GM18951 (cell line): ENCODE data around the gene KCNK2.

Experiments used
- POLR2A ChIP-seq: IDR thresholded peaks from 4 replicates; pipeline ENCODE4 v1.6.1; 2011; ENCODE audit warnings: mild to moderate bottlenecking; ENCODE audit not compliant: insufficient read length, insufficient read depth; ENCODE audit errors: extremely low read depth
- in situ Hi-C: fragments of 300-500 bp; cut with MboI; formaldehyde crosslinking; loops from one replicate; pipeline ENCODE4 v1.12.0; 2022; ENCODE audit warnings: low sequenced_read_pairs, mixed read lengths, inconsistent platforms; ENCODE audit not compliant: unreplicated experiment

KCNK2 gene

GRCh38 chr1:215076322-215076721 lies 6.2 kb upstream of the KCNK2 start:
- no peak for TF ChIP-seq POLR2A
- in situ Hi-C loops = no loop called here

GRCh38 chr1:215079456-215079855 lies 3.1 kb upstream of the KCNK2 start:
- in situ Hi-C loops = no loop called here
- no peak for TF ChIP-seq POLR2A

- no peak for TF ChIP-seq POLR2A
- in situ Hi-C loops = no loop called here
These were observed 641 bp upstream of the KCNK2 start for GRCh38 chr1:215081661-215082531.

- in situ Hi-C loops = no loop called here
- no peak for TF ChIP-seq POLR2A
These were observed 935 bp downstream of the KCNK2 start for GRCh38 chr1:215083383-215083961.

GRCh38 chr1:215084621-215085020 lies 2.1 kb downstream of the KCNK2 start:
- no peak for TF ChIP-seq POLR2A
- in situ Hi-C loops = no loop called here

DNA sequence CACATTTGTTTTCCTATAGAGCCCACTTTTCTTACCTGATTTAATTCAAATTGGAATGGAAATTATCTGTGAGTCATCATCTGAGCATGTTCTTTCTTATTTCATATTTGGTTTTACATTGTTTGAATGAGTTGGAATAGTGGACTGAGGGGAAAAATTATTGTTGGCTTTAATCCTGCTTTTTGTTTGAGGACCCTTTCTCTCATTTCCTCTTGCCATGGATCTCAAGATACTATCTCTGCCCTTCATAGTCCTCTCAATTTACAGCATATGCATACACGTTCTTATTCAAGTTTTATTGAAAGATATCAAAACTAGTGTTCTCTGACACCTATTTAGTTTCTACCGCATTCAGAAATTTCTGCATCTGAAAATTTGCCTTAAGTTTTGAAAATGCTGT lies 5.1 kb downstream of the KCNK2 start:
- in situ Hi-C loops = no loop called here

GRCh38 chr1:215094381-215094780 lies 11.8 kb downstream of the KCNK2 start:
- in situ Hi-C loops = no loop called here
- TF ChIP-seq POLR2A = no peak

More for the DNA sequence above, 5.1 kb downstream of the KCNK2 start:
- no peak for TF ChIP-seq POLR2A

GRCh38 chr1:215095524-215095923 lies 13.0 kb downstream of the KCNK2 start:
- in situ Hi-C loops = no loop called here
- TF ChIP-seq POLR2A = no peak

DNA sequence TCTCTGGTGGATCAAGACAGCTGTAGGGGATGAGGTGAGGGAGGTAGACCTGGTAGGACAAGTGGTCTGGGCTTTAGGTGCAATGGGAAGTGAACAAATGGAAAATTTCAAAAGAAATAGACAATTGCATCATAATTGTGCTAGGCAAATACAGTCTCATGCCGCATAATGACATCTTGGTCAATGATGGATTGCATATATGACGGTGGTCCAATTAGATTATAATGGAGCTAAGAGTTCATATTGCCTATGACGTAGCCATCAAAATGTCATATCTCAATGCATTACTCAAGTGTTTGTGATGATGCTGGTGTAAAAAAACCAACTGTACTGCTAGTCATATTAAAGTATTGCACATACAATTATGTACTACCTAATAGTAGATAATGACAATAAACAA lies 19.0 kb downstream of the KCNK2 start:
- in situ Hi-C loops = no loop called here

DNA sequence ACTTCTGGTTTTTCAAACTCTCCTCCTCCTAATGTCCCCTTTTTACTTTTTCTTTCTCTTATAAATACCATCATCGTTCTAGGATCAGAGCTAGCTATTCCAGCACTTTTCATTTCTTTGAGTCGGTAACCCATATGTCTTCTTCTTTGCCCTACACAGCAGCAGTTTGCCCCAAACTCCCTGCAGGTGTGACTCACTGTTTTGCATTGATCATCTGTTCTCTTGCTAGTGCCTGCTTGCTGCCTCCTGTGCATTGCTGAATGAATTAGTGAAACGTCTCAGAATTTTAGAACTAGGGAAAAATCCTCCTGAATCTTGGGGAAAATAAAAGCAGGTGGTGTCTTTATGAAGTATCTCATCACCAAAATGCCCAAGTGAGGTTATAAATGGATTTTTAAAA lies 21.7 kb downstream of the KCNK2 start:
- in situ Hi-C loops = no loop called here
- no peak for TF ChIP-seq POLR2A

More for the DNA sequence above, 19.0 kb downstream of the KCNK2 start:
- TF ChIP-seq POLR2A = no peak

DNA sequence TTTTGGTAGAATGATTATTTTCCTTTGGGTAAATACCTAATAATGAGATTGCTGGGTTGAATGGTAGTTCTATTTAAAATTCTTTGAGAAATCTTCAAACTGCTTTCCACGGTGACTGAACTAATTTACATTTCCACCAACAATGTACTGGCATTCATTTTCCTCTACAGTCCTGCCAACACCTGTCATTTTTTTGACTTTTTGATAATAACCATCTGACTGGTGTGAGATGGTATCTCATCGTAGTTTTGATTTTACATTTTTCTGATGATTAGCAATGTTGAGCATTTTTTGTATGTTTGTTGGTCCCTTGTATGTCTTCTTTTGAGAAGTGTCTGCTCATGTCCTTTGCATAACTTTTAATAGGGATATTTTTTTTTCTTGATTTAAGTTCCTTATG lies 23.5 kb downstream of the KCNK2 start:
- in situ Hi-C loops = no loop called here

GRCh38 chr1:215109171-215109570 lies 26.6 kb downstream of the KCNK2 start:
- TF ChIP-seq POLR2A = no peak
- in situ Hi-C loops = no loop called here

More for the DNA sequence above, 23.5 kb downstream of the KCNK2 start:
- no peak for TF ChIP-seq POLR2A

- TF ChIP-seq POLR2A = no peak
- in situ Hi-C loops = no loop called here
These were observed 29.4 kb downstream of the KCNK2 start for GRCh38 chr1:215111916-215112315.

GRCh38 chr1:215113776-215114153 lies 31.2 kb downstream of the KCNK2 start:
- no peak for TF ChIP-seq POLR2A
- in situ Hi-C loops = no loop called here

GRCh38 chr1:215114154-215114933 lies 31.8 kb downstream of the KCNK2 start:
- TF ChIP-seq POLR2A = no peak
- in situ Hi-C loops = no loop called here
